Activated CD4-positive, CD25-positive, alpha-beta regulatory T cell treated with anti-CD3 and anti-CD28 coated beads, Interleukin-2, amount 50 U/mL, for 72 hours (primary cell): Measurements from ENCODE around the gene REL.
"Not testable (repeated sequence)": the region's sequence is repeated elsewhere in the genome, so short reads cannot be mapped to it uniquely, and the experiment has no call there.

ENCODE experiments used
- DNase-seq: peaks from one replicate; pipeline ENCODE4 v3.0.0; 2021

REL gene

GRCh38 chr2:60926741-60927552 lies 45.6 kb downstream of the REL start:
- no peak for DNase-seq

DNA sequence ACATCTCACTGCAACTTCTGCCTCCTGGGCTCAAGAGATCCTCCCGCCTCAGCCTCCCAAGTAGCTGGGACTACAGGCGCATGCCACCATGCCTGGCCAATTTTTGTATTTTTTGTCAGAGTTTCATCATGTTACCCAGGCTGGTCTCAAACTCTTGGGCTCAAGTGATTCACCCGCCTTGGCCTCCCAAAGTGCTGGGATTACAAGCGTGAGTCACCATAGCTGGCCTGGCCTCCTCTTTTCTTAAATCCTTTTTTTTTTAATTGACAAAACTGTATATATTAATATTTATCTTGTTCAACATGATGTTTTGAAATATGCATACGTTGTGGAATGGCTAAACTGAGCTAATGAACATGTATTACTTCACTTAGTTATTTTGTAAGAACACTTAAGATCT lies 50.7 kb downstream of the REL start:
- not testable (repeated sequence) for DNase-seq

- no peak for DNase-seq
Measured at GRCh38 chr2:60932954-60933353, 51.6 kb downstream of the REL start.

DNA sequence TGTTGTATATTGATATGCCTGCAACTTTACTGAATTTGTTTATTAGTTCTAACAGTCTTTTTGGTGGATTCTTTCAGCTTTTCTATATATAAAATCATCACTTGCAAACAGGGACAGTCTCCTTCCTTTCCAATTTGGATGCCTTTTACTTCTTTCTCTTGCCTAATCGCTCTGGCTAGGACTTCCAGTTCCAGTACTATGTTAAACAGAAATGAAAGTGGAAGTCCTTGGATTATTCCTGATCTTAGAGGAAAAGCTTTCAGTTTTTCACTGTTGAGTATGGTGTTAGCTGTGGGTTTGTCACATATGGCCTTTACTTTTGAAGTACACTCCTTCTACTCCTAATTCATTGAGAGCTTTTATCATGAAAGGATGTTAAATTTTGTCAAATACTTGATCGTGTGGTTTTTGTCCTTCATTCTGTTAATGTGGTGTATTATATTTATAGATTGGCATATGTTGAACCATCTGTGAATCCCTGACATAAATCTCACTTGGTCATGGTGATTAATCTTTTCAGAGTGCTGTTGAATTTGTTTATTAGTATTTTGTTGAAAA lies 52.9 kb downstream of the REL start:
- DNase-seq, result no peak

- DNase-seq, result no peak
Measured at GRCh38 chr2:60936757-60937156, 55.4 kb downstream of the REL start.

DNA sequence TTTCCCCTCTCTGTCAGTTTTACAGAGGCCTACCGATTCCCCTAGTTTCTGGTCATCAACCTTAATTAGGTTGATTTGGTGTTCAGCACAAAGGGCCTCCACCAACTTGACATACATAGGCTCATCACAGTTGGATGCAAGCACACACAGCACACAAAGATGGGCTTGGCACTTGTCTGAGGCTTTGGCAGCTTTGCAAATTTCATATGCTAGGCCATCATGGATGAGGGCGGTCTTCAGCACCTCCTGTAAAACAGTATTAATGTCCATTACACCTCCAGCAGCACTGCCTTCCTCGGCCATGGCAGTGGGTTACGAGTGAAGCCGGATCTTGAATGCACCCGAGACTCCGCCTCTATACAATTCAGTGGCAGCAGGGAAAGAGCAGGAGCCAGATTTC lies 56.9 kb downstream of the REL start:
- no peak for DNase-seq

DNA sequence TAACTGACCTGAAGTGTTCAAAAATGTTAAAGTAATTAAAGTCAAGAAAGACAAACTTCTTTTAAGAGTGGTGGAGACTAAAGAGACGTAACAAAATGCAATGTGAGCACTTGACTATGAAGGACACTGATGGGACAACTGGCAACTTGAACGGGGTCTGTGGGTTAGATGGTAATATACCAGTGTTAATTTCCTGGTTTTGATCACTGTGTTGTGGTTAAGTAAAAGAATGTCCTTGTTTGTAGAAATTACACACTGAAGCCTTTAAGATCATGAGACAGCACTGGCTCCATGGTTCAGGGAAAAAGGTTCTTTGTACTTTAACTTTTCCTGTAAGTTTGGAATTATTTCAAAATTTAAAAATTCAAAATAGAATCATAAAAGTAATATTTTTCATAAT lies 58.2 kb downstream of the REL start:
- DNase-seq, result no peak

DNA sequence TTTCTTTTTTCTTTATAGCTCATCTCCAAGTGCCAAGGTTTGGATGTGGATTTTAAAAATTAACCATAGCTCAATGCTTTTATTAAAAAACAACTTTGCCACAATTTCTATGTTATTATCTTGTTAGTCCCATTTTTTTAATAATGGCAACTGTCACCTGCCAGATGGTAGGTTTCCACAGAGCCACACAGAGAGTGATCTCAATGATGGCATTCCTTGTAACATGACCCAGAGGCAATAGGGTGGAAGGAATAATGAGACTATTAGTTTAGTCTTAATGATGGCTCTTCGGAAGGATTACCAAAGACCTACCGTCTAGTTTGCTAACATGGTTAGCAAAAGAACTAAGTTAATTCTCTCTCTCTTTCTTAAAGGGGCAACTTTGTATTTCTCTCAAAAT lies 64.0 kb downstream of the REL start:
- no peak for DNase-seq

DNA sequence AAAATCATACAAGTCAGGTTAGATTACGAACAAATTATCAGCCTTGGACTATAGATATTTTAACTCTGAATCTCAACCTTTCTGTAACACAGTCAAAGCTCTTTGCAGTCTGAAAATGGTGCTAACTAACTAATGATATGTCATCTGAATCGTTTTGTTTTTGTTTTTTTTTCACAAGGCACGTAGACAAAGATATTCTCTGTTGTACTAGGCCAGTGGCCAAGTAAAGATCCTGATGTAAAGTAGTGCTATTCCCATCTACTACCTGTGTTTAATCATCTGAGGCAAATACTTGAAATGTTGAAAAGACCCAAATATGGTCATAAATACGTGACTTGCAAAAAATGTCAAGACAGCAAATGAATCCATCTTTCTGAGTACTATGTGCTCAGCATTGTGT lies 65.7 kb downstream of the REL start:
- DNase-seq, result no peak

DNA sequence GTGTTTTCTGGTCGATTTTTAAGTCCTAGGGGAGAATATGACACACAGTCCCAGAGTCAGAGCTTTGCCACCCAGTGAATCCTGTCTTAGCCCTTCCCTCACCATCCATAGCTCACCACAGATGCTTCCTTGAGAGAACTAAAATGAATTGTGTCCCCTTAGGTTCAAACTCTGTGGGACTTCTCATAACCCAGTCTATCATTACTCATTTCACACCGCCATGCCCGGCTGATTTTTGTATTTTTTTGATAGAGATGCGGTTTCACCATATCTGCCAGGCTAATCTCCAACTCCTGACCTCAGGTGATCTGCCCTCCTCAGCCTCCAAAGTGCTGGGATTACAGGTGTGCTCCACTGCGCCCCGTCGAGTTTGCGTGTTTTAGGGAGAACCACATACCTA lies 66.8 kb downstream of the REL start:
- DNase-seq, result no peak

GRCh38 chr2:60948926-60949579 lies 67.7 kb downstream of the REL start:
- DNase-seq, result no peak

- no peak for DNase-seq
Measured at GRCh38 chr2:60954139-60954538, 72.8 kb downstream of the REL start.

GRCh38 chr2:60957224-60957623 lies 75.8 kb downstream of the REL start:
- DNase-seq, result no peak

DNA sequence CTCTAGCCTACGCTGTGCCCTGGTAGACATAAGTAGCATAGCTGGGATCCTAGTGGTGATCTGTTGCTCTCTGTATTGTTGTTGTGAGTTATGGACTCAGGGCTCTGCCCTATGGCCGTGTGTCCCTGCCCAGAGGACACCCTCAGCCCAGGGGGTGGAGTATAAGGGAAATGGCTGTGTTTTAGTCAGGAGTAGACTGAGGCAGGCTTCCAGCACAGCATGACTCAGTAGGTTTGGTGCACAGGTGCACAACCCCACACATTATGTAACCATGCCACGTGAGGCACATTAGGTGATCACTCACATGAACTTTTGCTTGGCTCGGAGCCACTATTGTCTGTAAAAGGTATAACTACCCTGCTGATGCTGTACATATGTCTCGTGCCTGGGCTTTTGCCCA lies 76.3 kb downstream of the REL start:
- no peak for DNase-seq

DNA sequence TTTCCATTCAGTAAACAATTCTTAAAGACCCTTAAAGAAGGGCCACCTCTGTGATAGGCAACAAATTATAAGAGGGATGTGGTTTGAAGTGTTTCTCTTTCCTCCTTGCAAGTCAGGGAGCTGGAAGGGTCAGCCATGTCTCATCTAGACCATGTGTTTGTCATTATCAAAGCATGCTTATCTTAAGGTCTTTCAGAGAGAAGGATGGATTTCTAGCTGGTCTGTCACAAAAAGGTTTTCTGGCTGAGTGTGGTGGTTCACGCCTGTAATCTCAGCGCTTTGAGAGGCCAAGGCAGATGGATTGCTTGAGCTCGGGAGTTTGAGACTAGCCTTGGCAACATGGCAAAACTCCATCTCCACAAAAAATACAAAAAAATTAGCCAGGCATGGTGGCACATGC lies 77.0 kb downstream of the REL start:
- DNase-seq, result no peak

GRCh38 chr2:60958800-60959199 lies 77.4 kb downstream of the REL start:
- no peak for DNase-seq

DNA sequence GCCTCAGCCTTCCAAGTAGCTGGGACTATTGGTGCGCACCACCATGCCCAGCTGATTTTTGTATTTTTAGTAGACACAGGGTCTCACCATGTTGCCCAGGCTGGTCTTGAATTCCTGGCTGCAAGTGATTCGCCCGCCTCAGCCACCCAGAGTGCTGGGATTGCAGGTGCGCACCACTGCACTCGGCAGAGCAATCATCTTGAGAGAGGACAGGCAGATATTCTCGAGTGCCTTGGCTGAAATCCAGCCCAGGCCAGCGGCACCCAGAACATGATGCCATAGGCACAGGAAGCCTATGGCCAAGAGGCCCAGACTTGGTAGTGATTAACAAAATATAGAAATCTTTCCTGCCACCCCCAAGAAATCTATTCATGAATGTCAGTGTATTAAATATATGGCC lies 78.1 kb downstream of the REL start:
- DNase-seq, result no peak

- DNase-seq, result no peak
Measured at GRCh38 chr2:60960706-60961105, 79.3 kb downstream of the REL start.

GRCh38 chr2:60961457-60961856 lies 80.1 kb downstream of the REL start:
- DNase-seq, result no peak

DNA sequence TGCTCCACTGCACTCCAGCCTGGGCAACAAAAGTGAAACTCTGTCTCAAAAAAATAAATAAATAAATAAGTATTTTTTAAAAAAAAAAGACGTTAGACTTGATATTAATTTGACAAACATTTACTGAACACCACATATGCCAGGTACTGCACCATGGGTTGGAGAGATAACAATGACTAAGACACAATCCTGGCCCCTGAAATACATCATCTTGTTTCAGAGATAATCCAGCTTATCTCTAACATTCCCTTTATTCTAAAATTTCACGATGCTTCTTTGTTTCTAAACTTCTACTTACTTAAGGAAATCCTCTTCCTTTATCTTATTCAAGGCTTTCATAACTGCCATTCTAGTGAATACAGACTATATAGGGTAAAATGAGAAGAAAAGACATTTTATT lies 81.2 kb downstream of the REL start:
- DNase-seq, result no peak

GRCh38 chr2:60963190-60963589 lies 81.8 kb downstream of the REL start:
- no peak for DNase-seq

DNA sequence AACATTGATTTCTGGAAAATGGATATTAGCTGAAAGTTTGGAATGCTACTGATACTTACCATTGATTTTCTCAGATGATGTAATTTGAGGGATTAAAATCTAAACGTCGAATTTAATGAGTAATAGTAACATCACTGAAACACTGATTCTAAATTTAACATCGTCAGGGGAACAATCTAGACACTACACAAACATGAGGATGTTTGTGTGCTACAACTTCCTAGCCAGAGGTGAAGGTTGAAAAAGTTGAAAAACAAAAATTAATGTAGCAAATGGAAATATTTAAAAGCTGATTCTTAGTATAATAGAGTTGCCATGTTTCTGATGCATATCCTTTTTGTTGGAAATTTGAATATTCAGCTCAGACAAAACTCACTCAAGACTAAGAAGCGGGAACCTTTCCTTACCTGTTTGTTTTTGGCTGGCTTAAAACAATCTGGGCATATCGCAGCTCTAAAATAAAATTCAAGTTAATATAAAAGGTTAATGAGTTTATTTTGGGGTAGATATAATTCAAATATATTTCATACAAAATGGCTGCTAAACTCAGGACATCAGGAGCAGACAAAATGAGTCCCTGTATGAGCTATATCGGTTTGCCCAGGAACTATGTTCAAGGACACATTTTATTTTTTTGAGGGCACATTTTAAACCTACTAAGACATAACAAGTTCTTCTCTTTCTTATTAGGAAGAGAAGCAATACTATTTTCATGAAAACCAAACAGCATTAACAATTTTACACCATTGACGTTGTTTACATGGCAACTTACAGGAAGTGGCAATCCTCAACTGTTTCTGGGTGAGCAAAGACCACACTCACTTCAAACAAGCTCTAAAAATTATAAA lies 83.5 kb downstream of the REL start:
- no peak for DNase-seq

DNA sequence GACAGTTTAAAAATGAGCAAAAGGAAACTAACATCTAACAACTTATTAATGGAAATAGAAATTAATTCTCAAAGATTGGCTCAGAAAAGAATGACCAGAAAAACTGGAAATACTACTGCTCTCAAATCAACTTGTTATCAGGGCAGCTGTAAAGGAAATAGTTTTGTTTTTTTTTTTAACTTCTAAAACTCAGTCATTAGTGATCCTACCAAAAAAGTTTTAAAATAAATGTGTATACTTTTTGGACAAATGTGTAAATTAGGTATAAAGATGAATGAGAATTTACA lies 84.1 kb downstream of the REL start:
- DNase-seq, result no peak
